SK-N-SH treated with all-trans-retinoic acid at 6 μM for 48 hours (cell line): Measurements from ENCODE around the gene TMEM39B.

Experiments used
- ESRRG ChIP-seq: fragments of 250-450 bp; sonication (Bioruptor Pico); IDR thresholded peaks from 2 replicates; pipeline ENCODE4 v1.6.1; 2021; ENCODE audit warnings: mild to moderate bottlenecking
- PPARA ChIP-seq: fragments of 250-450 bp; sonication (Bioruptor Pico); IDR thresholded peaks from 2 replicates; pipeline ENCODE4 v1.5.0; 2020; ENCODE audit warnings: mild to moderate bottlenecking, borderline replicate concordance
- RARB ChIP-seq: fragments of 250-450 bp; sonication (Bioruptor Pico); IDR thresholded peaks from 2 replicates; pipeline ENCODE4 v1.8.0; 2021; ENCODE audit warnings: mild to moderate bottlenecking, moderate library complexity
- SNAI2 ChIP-seq: fragments of 250-450 bp; sonication (Bioruptor Pico); IDR thresholded peaks from 2 replicates; pipeline ENCODE4 v1.5.0; 2020; ENCODE audit warnings: mild to moderate bottlenecking, moderate library complexity
- TCF4 ChIP-seq: fragments of 250-450 bp; sonication (Bioruptor Pico); IDR thresholded peaks from 2 replicates; pipeline ENCODE4 v1.8.0; 2021; ENCODE audit warnings: mild to moderate bottlenecking, moderate library complexity, borderline replicate concordance
- ZNF565 ChIP-seq: fragments of 450-650 bp; formaldehyde crosslinking; conservative IDR thresholded peaks from 2 replicates; pipeline ENCODE4 v1.5.0; 2020; ENCODE audit warnings: low read depth, mild to moderate bottlenecking, moderate library complexity
- ZNF70 ChIP-seq: fragments of 450-650 bp; formaldehyde crosslinking; IDR thresholded peaks from 2 replicates; pipeline ENCODE4 v1.5.0; 2020; ENCODE audit warnings: mild to moderate bottlenecking, moderate library complexity
- ZNF8 ChIP-seq: fragments of 450-650 bp; formaldehyde crosslinking; IDR thresholded peaks from 2 replicates; pipeline ENCODE4 v1.5.0; 2020; ENCODE audit warnings: mild to moderate bottlenecking, moderate library complexity
- TF ChIP-seq, protein P1 (sequence below): fragments of 250-450 bp; sonication (Bioruptor Pico); IDR thresholded peaks from 2 replicates; pipeline ENCODE4 v1.5.1; 2021; ENCODE audit warnings: mild to moderate bottlenecking, moderate library complexity
- TF ChIP-seq, protein P2 (sequence below): fragments of 250-450 bp; sonication (Bioruptor Pico); IDR thresholded peaks from 2 replicates; pipeline ENCODE4 v1.8.0; 2020; ENCODE audit warnings: mild to moderate bottlenecking, moderate library complexity, borderline replicate concordance

DNA sequence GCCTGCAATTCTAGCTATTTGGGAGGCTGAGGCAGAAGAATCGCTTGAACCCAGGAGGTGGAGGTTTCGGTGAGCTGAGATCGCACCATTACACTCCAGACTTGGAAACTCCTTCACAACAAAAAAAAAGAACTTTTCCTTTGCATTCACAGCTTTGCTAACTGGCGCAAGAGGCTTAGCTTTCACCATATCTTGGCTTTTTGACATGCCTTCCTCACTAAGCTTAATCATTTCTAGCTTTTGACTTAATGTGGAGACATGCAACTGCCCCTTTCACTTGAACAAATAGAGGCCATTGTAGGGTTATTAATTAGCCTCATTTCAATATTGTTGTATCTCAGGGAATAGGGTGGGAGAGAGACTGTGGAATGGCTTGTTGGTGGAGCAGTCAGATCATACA, 43.8 kb downstream of the TMEM39B start:
- no peak for TF ChIP-seq SNAI2 (CRISPR knock-in tag)
- TF ChIP-seq RARB (CRISPR knock-in tag): no peak
- no peak for TF ChIP-seq ESRRG (CRISPR knock-in tag)
- TF ChIP-seq, protein P1, sequence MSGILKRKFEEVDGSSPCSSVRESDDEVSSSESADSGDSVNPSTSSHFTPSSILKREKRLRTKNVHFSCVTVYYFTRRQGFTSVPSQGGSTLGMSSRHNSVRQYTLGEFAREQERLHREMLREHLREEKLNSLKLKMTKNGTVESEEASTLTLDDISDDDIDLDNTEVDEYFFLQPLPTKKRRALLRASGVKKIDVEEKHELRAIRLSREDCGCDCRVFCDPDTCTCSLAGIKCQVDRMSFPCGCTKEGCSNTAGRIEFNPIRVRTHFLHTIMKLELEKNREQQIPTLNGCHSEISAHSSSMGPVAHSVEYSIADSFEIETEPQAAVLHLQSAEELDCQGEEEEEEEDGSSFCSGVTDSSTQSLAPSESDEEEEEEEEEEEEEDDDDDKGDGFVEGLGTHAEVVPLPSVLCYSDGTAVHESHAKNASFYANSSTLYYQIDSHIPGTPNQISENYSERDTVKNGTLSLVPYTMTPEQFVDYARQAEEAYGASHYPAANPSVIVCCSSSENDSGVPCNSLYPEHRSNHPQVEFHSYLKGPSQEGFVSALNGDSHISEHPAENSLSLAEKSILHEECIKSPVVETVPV (CRISPR knock-in tag): no peak
- no peak for TF ChIP-seq PPARA
- TF ChIP-seq ZNF70 (CRISPR knock-in tag): no peak
- no peak for TF ChIP-seq TCF4
- TF ChIP-seq ZNF565 (CRISPR knock-in tag): no peak
- TF ChIP-seq, protein P2, sequence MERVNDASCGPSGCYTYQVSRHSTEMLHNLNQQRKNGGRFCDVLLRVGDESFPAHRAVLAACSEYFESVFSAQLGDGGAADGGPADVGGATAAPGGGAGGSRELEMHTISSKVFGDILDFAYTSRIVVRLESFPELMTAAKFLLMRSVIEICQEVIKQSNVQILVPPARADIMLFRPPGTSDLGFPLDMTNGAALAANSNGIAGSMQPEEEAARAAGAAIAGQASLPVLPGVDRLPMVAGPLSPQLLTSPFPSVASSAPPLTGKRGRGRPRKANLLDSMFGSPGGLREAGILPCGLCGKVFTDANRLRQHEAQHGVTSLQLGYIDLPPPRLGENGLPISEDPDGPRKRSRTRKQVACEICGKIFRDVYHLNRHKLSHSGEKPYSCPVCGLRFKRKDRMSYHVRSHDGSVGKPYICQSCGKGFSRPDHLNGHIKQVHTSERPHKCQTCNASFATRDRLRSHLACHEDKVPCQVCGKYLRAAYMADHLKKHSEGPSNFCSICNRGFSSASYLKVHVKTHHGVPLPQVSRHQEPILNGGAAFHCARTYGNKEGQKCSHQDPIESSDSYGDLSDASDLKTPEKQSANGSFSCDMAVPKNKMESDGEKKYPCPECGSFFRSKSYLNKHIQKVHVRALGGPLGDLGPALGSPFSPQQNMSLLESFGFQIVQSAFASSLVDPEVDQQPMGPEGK (CRISPR knock-in tag): no peak
- no peak for TF ChIP-seq ZNF8 (CRISPR knock-in tag)
